HepG2 (cell line): ENCODE measurements around the gene DAD1. TPM values are rescaled to one million over a fixed set of nuclear protein-coding genes. Genes with fewer than 3 reads are reported as not detected.

Source experiments
- CENPX ChIP-seq: sonication (generic); formaldehyde crosslinking; IDR thresholded peaks from 2 replicates; pipeline ENCODE4 v1.9.0; 2021; ENCODE audit warnings: mild to moderate bottlenecking, missing genetic modification reagents, moderate library complexity
- HDAC6 ChIP-seq: fragments of 200-600 bp; sonication (generic); IDR thresholded peaks from 2 replicates; pipeline ENCODE4 v1.7.0; 2017; ENCODE audit warnings: mild to moderate bottlenecking, antibody characterized with exemption, low read length, low read depth
- HNF4G ChIP-seq, 2 experiments: sonication (generic) in 1 of 2; formaldehyde crosslinking in 1 of 2; IDR thresholded peaks; 2 replicates each; pipeline versions ENCODE4 v1.4.0 to v1.6.1; 2011 to 2020; ENCODE audit warnings: borderline replicate concordance in 2 of 2, low read depth in 2 of 2, mild to moderate bottlenecking in 2 of 2, low read length in 1 of 2, missing genetic modification reagents in 1 of 2, moderate library complexity in 1 of 2
- LRRFIP1 ChIP-seq: sonication (generic); formaldehyde crosslinking; conservative IDR thresholded peaks from 2 replicates; pipeline ENCODE4 v1.4.0; 2020; ENCODE audit warnings: missing genetic modification reagents
- MTF1 ChIP-seq: sonication (generic); formaldehyde crosslinking; IDR thresholded peaks from 2 replicates; pipeline ENCODE4 v1.5.0; 2020; ENCODE audit warnings: missing genetic modification reagents
- NFE2L1 ChIP-seq: sonication (generic); formaldehyde crosslinking; IDR thresholded peaks from 2 replicates; pipeline ENCODE4 v1.4.0; 2020; ENCODE audit warnings: missing genetic modification reagents, mild to moderate bottlenecking, borderline replicate concordance
- NFKB2 ChIP-seq: sonication (generic); formaldehyde crosslinking; IDR thresholded peaks from 2 replicates; pipeline ENCODE4 v1.4.0; 2020; ENCODE audit warnings: missing genetic modification reagents, borderline replicate concordance
- NR3C1 ChIP-seq: sonication (generic); formaldehyde crosslinking; IDR thresholded peaks from 2 replicates; pipeline ENCODE4 v1.4.0; 2020; ENCODE audit warnings: missing genetic modification reagents
- PHB2 ChIP-seq: fragments of 450-650 bp; IDR thresholded peaks from 2 replicates; pipeline ENCODE4 v1.6.1; 2018; ENCODE audit not compliant: partially characterized antibody
- RCOR2 ChIP-seq: IDR thresholded peaks from 2 replicates; pipeline ENCODE4 v1.6.1; 2016; ENCODE audit warnings: missing biosample characterization, missing genetic modification reagents
- RELA ChIP-seq: sonication (generic); formaldehyde crosslinking; IDR thresholded peaks from 2 replicates; pipeline ENCODE4 v1.4.0; 2020; ENCODE audit warnings: missing genetic modification reagents
- RXRA ChIP-seq: sonication (generic); formaldehyde crosslinking; IDR thresholded peaks from 2 replicates; pipeline ENCODE4 v1.5.1; 2020; ENCODE audit warnings: missing genetic modification reagents
- TAF1 ChIP-seq: sonication (generic); formaldehyde crosslinking; IDR thresholded peaks from 2 replicates; pipeline ENCODE4 v1.4.0; 2020; ENCODE audit warnings: missing genetic modification reagents
- ZNF225 ChIP-seq: sonication (generic); formaldehyde crosslinking; IDR thresholded peaks from 2 replicates; pipeline ENCODE4 v1.4.0; 2020; ENCODE audit warnings: mild to moderate bottlenecking, missing genetic modification reagents
- ZNF251 ChIP-seq: sonication (generic); formaldehyde crosslinking; IDR thresholded peaks from 2 replicates; pipeline ENCODE4 v1.9.0; 2021; ENCODE audit warnings: mild to moderate bottlenecking, missing genetic modification reagents
- ZNF484 ChIP-seq: sonication (generic); formaldehyde crosslinking; IDR thresholded peaks from 2 replicates; pipeline ENCODE4 v1.5.1; 2020; ENCODE audit warnings: mild to moderate bottlenecking, low read depth, missing genetic modification reagents, borderline replicate concordance
- polyA plus RNA-seq, 8 experiments: library from polyadenylated mRNA; depleted of rRNA in 3 of 8; stranded (reverse) in 7 of 8; unstranded in 1 of 8; fragments of >200 nt; fragmentation: Illumina TruSeq in 4 of 8; extraction: Trizol in 4 of 8; gene quantifications; 2 replicates each; pipeline versions ENCODE4 v1.2.1 to v1.2.3, GENCODE V29; 2011 to 2016; ENCODE audit warnings: low read depth in 4 of 8, missing spikeins in 1 of 8, mixed read lengths in 1 of 8; ENCODE audit not compliant: insufficient read depth in 1 of 8
- total RNA-seq, 5 experiments: library from RNA; depleted of rRNA; stranded (reverse); fragments of >200 nt; fragmentation: Illumina TruSeq; extraction: Trizol; gene quantifications; 2 replicates each; pipeline ENCODE4 v1.2.3, GENCODE V29; 2016; ENCODE audit warnings: low read depth in 1 of 5
- TF ChIP-seq, protein P1 (sequence below): sonication (generic); formaldehyde crosslinking; IDR thresholded peaks from 2 replicates; pipeline ENCODE4 v1.8.0; 2022; ENCODE audit warnings: missing genetic modification reagents, mild to moderate bottlenecking, borderline replicate concordance
- TF ChIP-seq, protein P2 (sequence below): sonication (generic); formaldehyde crosslinking; IDR thresholded peaks from 2 replicates; pipeline ENCODE4 v1.4.0; 2020; ENCODE audit warnings: missing genetic modification reagents
- TF ChIP-seq, protein P3 (sequence below): sonication (generic); formaldehyde crosslinking; IDR thresholded peaks from 2 replicates; pipeline ENCODE4 v1.4.0; 2020; ENCODE audit warnings: low read depth, missing genetic modification reagents

Gene DAD1
- total and polyA plus RNA-seq, 2 of the 13 experiments (the other 11 are each of a cell fraction or from before 2014, with no cell fraction given) = 558 to 626 TPM

DNA sequence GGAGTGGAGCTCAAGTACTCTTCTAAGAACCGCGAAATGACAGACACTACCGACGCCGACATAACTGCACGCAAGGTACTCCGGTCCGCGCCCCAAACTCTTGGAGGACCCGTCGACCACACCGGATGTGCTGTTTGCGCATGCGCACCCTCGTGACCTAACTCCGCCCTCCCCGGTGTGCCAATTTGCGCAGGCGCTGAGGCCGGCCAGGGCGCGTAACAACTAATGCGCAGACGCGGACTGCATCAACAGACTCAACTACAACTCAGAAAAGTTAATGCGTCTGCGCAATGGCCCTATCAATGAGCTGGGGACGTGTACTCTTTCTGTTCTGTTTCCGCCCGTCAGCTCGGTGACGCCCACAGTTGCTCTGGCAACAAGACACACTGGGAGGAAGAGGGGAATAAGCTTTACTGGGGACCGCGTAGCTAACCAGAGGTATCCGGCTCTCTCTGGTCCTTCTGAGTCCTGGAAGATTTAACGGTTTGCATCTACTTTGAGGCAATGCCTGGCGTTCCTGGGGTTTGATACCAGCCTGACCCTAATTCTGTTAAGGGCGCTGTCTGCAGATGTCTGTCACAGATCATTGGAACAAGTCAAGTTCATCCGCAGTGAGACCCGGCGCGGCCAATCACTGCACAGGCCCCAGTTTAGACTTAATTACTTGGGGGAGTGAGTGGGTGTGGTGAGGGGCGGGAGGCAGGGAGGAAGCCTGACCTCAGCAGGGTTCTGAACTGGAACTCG lies at the start of gene DAD1 (continued):
- TF ChIP-seq, protein P1, sequence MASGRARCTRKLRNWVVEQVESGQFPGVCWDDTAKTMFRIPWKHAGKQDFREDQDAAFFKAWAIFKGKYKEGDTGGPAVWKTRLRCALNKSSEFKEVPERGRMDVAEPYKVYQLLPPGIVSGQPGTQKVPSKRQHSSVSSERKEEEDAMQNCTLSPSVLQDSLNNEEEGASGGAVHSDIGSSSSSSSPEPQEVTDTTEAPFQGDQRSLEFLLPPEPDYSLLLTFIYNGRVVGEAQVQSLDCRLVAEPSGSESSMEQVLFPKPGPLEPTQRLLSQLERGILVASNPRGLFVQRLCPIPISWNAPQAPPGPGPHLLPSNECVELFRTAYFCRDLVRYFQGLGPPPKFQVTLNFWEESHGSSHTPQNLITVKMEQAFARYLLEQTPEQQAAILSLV (CRISPR knock-in tag) = peak; percentile 73; the same call in 1 of the 2 replicates
- no peak for TF ChIP-seq CENPX (CRISPR knock-in tag)
- TF ChIP-seq NFE2L1 (CRISPR knock-in tag) = no peak
- TF ChIP-seq TAF1 = peak; percentile 95
- TF ChIP-seq RELA (CRISPR knock-in tag) = peak; percentile 23; the same call in 1 of the 2 replicates
- TF ChIP-seq HDAC6 = no peak
- TF ChIP-seq ZNF484 (CRISPR knock-in tag) = no peak
- TF ChIP-seq LRRFIP1 (CRISPR knock-in tag) = peak; percentile 70; the same call in 1 of the 2 replicates
- peak; percentile 45 for TF ChIP-seq RXRA (CRISPR knock-in tag)
- TF ChIP-seq NFKB2 (CRISPR knock-in tag) = peak; percentile 72; the same call in 1 of the 2 replicates
- TF ChIP-seq HNF4G (IDR thresholded peaks at IDR 0.05; ENCODE audit: borderline replicate concordance, low read depth, low read length) = 0 out of 2 replicates have a peak, but pooled peaks have one; percentile 33
- 0 out of 2 replicates have a peak, but pooled peaks have one; percentile 84 for TF ChIP-seq HNF4G (CRISPR knock-in tag; IDR thresholded peaks at IDR 0.05; ENCODE audit: borderline replicate concordance, low read depth)
- TF ChIP-seq PHB2 = no peak
- TF ChIP-seq ZNF225 (CRISPR knock-in tag) = peak; percentile 89
- peak; percentile 76 for TF ChIP-seq RCOR2 (CRISPR knock-in tag)
- TF ChIP-seq MTF1 (CRISPR knock-in tag) = 0 out of 2 replicates have a peak, but pooled peaks have one; percentile 7
- TF ChIP-seq, protein P2, sequence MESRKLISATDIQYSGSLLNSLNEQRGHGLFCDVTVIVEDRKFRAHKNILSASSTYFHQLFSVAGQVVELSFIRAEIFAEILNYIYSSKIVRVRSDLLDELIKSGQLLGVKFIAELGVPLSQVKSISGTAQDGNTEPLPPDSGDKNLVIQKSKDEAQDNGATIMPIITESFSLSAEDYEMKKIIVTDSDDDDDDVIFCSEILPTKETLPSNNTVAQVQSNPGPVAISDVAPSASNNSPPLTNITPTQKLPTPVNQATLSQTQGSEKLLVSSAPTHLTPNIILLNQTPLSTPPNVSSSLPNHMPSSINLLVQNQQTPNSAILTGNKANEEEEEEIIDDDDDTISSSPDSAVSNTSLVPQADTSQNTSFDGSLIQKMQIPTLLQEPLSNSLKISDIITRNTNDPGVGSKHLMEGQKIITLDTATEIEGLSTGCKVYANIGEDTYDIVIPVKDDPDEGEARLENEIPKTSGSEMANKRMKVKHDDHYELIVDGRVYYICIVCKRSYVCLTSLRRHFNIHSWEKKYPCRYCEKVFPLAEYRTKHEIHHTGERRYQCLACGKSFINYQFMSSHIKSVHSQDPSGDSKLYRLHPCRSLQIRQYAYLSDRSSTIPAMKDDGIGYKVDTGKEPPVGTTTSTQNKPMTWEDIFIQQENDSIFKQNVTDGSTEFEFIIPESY = peak; percentile 42; the same call in 1 of the 2 replicates
- TF ChIP-seq, protein P3, sequence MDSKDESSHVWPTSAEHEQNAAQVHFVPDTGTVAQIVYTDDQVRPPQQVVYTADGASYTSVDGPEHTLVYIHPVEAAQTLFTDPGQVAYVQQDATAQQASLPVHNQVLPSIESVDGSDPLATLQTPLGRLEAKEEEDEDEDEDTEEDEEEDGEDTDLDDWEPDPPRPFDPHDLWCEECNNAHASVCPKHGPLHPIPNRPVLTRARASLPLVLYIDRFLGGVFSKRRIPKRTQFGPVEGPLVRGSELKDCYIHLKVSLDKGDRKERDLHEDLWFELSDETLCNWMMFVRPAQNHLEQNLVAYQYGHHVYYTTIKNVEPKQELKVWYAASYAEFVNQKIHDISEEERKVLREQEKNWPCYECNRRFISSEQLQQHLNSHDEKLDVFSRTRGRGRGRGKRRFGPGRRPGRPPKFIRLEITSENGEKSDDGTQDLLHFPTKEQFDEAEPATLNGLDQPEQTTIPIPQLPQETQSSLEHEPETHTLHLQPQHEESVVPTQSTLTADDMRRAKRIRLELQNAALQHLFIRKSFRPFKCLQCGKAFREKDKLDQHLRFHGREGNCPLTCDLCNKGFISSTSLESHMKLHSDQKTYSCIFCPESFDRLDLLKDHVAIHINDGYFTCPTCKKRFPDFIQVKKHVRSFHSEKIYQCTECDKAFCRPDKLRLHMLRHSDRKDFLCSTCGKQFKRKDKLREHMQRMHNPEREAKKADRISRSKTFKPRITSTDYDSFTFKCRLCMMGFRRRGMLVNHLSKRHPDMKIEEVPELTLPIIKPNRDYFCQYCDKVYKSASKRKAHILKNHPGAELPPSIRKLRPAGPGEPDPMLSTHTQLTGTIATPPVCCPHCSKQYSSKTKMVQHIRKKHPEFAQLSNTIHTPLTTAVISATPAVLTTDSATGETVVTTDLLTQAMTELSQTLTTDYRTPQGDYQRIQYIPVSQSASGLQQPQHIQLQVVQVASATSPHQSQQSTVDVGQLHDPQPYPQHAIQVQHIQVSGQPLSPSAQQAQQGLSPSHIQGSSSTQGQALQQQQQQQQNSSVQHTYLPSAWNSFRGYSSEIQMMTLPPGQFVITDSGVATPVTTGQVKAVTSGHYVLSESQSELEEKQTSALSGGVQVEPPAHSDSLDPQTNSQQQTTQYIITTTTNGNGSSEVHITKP = peak; percentile 72
- TF ChIP-seq ZNF251 (CRISPR knock-in tag) = 0 out of 2 replicates have a peak, but pooled peaks have one; percentile 93
- peak; percentile 67; the same call in 1 of the 2 replicates for TF ChIP-seq NR3C1 (CRISPR knock-in tag)
